Hematopoietic multipotent progenitor cell treated with erythropoietin and hydrocortisone succinate and interleukin-3 and kit ligand, for 6 days (in vitro differentiated cells): ENCODE results near the gene SPAG17.
A peak's percentile ranks its signal among the peaks of the same experiment; 100 is the strongest.

ENCODE experiments used
- DNase-seq: peaks from one replicate; pipeline ENCODE4 v3.0.0-alpha.2; 2015

Gene SPAG17

DNA sequence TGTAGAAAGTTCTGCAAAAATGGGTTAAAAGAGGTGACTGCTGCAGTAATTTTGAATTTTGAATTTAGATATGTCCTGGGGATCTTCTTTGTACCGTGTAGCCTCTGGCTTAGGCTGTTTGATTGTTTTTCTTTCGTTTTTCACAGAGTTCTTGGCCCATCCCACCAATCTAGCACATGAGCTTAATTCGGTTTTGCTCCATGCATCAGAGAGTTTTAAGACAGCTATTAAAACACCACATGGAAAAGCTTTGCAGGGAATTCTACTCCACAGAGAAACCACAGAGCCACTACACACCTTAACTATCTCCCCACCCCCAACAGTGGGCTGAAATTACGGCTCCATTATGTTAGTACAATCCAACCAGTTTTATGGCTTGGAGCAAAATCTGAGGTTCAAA lies 25.5 kb downstream of the SPAG17 start:
- no peak for DNase-seq

DNA sequence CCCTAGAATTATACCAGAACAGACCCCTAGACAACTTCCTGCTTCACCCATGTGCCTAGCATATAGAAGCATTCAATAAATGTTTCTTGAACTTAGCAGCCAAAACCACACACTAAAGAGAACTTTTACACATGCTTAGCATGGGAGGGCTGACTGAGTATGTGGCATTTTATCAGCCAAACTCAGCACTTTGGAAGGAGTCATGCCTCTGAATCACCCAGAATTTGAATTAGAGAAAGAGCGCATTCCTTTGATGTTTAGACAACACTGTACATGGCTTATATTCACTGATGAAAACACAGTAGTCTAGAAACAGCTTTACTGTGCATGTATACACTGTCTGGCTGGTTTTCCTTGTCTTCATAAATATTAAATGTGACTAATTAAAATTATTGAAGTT lies 26.1 kb downstream of the SPAG17 start:
- DNase-seq = no peak

DNA sequence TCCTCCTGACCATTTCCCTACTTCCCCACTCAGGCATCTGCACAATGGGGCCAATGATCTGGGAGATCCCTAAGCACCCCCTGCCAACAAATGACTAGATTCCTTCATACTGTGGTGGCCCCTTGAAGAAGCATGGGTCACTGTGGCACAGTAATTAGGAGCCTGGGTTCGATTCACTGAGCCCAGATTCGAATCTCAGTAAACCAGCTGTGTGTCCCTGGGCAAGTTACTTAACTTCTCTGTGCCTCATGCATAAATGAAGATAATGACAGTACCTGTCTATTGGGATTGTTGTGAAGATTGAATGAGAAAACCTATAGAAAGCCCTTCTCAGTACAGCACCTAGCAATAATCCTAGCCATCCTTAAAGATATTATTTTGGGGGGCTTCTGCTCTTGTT lies 27.5 kb downstream of the SPAG17 start:
- DNase-seq = no peak

DNA sequence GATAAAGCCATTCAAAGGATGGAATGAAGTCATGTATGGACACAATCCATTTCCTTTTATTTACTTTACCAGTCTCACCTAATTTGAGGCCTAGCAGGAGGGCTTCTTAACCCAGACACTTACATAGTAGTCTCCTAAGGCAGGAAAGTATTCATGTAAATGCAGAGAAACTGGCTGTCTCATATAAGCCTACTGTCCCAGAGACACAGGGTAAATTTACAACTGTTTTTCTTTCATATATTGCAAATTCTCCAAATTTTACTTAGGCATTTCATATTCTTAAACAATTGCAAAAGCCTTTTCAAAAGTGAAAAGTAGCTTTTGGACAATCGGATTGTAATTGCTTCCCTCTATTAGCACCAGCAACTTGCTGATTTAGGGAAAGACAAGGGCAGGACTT lies 29.9 kb downstream of the SPAG17 start:
- no peak for DNase-seq

DNA sequence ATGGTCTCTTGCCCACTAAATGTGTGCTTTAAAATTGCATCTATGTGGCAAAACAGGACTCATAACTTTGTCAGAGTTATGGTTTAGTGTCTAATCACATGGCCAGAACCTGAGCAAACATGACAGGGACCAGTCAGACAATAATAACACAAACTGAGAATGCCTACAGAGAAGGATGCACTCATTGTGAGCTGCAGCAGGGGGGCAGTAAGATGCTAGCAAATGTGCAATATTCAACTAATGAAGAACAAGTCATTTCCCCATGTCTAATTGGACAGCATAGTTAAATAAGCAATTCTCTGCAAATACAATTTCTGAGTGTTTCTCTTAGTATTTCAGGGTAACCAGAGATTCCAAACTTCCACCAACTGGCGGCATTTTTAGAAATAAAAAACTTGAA lies 30.8 kb downstream of the SPAG17 start:
- peak; percentile 20 for DNase-seq

DNA sequence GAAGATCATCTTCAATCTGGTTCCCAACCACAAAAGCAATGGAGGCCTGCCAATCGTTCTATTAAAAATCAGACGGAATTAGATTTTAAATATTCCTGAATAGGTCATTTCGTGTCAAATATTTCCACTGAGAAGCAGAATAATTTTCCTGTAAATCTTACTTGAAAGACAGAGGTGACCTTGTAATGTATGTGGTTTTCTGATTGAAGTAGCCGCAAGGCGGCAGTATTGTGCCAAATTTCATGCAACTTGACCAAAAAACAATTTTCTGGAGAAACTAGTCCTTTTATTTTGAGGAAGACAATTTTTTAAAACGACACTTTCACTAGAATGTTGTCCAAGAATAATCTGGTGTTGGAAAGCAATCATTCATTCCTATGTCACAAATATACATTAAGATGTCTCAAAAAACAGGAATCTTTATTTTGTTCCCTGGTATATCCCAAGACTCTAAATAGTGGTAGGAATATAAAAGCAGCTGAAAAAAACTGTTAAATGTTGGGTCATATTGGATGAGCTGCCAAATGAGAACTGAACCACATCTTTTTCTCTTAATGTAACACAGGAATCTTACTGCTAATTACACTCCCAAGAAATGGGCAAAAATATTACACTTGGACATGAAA lies 33.6 kb downstream of the SPAG17 start:
- peak; percentile 69 for DNase-seq

DNA sequence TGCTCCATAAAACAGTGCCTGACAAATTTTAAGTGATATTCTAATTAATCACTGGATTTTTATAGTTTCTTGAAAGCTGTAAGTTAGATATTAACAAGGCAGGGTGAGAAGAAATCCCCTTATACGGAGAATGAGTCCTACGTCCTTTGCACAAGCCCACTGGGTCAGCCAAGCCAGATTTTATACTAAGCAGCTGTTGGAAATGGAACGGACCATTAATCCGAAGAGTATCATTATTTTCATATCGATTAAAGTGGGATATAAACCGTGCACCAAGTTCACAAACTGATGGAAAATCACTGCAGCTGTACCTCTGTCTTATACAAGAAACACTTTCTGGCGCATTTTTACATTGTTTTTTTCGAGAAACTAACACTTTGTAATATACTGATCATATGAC lies 35.2 kb downstream of the SPAG17 start:
- no peak for DNase-seq

DNA sequence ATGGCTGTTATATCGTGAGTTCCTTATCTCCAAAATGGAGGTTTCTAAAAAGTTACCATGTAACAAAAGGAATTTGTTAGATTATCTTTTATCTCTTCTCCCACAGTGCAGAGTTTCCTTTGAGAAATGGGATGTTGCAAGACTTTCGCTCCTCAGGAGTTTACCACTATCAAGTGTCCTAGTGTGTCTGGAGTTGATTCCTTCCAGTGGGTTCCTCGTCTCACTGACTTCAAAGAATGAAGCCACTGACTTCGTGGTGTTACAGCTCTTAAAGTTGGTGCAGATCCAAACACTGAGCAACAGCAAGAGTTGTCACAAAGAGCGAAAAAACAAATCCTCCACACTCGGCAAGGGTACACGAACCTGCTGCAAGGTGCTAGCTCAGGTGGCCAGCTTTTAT lies 37.0 kb downstream of the SPAG17 start:
- DNase-seq = no peak

DNA sequence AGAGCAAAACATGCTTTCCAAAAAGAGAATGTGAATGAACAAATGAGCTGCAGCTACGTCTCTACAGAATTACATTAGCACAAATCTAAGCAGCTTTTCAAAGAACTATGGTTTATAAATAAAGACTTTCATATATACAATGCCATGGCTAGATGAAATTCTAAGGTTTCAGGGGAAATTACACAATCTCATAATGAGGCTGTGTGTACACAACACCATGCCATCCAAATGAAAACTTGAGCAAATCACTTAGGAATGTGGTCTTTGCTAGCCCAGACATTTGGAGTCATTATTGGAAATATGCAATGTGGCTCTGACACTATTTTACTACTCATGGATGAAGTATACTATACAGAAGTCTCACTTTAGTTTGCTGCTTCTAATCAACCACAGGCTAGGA lies 37.5 kb downstream of the SPAG17 start:
- DNase-seq = no peak

DNA sequence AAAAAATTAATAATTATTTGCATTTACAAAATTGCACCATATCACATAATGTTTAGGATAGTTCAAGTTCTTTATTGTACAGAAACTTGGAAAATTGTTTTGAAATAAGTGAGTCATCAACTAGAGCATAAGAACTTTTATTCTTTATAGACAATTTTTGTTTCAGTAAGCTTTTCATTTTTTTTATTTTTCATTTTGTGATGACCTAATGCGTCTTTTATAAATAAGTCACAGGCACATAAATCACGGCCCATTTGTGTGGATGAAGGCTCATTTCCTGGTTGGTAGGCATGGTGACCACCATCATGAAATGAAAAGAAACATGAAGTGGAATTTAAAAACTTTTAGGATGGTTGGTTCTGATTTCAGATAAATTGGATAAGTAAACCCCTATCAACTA lies 39.3 kb downstream of the SPAG17 start:
- DNase-seq = no peak

DNA sequence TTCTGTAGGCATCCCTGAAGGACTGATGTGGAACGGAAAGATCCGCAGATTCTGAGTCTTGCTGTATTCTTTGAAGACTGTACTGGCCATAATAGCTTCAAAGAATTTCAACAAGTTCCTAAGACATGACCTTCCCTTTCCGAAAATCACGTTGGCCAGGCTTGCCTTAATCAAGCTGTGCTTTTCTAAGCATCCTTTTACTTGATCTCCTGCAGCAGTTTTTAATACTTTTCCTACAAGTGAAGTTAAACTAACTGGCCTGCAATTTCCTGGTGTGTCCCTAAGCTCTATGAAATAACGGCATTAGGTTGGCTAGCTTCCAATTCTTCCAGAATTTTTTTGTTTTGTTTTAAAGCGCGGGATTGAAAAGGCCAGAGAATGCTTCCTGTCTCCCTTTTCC lies 40.3 kb downstream of the SPAG17 start:
- no peak for DNase-seq

DNA sequence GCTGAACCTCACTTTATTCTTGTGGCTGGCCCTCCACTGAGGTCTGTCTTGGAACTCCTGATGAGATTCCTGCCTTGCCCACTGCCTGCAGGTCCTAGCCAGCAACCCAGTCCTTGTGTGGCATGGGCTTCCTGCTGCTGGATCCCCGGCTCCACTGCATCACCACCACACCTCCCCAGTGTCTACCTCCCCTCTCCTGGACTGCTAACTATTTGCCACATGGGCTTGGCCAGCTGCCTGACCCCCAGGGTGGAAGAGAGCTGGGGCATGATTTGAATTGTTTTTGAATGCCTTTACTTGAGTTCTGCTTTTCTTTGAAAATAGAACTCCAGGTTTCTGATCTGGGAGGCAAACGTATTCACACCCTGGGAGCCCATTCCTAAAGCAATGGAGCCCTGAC lies 41.2 kb downstream of the SPAG17 start:
- no peak for DNase-seq

DNA sequence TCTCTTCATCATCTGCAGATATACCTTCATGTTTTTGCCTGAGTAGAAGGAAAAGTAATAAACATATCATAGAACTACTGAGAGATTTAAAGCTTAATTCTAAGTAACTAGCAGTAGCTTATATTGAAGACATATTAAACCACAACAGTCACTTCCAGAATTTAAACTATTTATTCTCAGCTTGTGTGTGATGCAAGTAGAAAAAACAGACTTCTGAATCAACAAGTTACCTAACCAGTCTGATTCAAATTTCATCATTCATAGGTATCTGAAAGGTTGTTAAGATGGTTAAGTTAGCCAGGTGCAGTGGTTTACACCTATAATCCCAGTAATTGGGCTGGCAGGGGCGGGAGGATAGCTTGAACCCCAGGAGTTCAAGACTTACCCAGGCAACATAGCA lies 41.9 kb downstream of the SPAG17 start:
- no peak for DNase-seq

DNA sequence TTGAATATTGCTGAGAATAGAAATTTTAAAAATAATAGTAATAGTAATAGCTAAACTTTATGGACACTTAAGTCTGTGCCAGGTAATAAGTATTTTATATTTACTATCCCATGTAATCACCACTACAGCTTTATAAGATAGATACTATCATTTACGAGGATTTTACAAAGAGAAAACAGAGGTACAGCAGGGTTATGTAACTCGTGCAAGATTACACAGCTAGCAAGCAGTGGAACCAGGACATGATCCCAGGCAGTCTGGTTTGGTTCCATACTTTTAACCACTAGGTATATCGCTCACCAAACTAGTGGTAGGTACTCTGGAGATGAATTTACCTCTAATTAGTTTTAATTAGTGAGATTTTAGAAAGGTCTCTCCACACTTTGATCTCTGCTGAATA lies 42.5 kb downstream of the SPAG17 start:
- DNase-seq = no peak

DNA sequence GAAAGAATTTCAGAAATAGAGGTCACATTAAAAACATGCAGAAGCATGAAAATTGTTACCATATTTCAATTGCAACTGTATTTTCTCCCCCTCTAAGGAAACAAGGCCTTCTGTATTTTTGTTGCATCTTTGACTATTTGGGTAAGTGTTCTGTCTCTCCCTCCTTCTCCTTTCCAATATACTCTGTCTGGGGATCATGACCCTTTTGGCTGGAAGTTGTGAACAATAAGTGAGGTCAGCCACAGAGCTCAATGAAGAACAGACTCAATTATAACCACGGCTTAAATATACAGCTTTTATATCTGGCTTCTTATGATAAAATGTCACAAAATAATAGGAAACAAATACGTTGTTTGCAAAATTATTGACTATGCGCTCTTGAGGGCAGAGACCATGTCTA lies 47.1 kb downstream of the SPAG17 start:
- no peak for DNase-seq

DNA sequence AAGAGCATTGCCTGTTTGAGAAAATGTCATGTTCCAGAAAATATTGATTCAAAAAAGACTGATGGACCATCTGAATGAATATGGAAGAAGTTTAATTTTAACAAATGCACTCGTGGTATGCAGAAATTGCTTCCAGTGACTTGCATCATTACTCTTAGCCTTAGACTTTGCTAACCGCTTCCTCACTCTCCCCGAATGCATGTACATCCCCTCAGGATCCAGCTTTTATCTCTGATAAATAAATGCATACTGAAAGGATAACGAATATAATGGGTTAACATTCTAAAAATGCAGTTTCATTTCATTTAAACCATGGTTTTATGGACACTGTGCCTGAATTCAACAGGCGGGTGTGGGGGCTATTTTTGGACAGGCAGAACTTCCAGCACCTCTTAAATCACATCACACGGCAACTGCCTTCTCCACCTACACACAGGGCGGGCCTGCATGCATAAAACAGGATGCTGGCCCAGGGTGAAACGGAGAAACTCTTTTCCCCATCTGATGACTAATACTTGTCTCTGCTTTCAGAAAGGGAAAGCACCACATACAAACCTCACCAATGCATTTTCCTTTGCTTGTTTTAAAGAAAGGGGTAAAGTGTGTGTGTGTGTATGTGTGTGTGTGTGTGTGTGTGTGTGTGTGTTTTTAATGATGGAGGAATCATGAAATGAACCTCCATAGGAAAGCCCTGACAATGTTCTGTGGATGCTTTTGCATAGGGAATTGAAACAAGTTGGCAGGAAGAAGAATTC lies 48.7 kb downstream of the SPAG17 start:
- no peak for DNase-seq

DNA sequence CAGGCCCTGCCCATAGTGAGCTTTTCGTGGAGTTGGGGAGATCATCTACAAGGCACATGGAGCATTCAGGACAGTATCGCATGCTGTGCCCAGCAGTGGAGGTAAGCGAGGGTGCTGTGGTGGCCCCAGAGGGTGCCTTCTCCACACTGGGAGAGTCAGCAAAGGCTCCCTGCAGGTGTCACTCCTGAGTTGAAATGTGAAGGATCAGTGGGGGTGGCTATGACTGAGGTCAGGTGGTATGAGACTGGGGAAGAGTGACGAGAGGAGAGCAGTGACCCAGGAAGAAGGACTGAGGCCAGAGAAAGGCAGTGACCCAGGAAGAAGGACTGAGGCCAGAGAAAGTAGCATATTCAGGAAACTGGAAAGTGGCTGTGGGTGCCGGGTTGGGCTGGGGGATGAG lies 53.0 kb downstream of the SPAG17 start:
- DNase-seq = no peak

DNA sequence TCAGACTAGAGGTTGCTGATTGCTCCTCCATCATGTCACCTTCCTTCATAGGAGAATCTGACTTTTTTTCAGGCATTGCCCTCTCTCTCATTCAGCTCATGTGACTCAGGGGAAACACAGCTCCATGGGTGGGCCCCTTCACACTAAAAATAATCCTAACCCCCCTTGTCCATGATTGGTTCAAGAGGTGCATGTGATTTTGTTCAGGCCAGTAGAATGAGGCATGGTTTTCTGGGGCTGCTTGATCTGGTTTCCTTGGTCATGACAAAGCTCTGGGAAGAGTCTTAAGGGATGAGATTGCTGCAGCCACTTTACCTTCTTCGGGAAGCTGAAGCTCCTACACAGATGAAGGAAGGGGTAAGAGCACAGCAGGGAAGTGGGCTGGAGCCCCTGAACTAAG lies 56.3 kb downstream of the SPAG17 start:
- no peak for DNase-seq

DNA sequence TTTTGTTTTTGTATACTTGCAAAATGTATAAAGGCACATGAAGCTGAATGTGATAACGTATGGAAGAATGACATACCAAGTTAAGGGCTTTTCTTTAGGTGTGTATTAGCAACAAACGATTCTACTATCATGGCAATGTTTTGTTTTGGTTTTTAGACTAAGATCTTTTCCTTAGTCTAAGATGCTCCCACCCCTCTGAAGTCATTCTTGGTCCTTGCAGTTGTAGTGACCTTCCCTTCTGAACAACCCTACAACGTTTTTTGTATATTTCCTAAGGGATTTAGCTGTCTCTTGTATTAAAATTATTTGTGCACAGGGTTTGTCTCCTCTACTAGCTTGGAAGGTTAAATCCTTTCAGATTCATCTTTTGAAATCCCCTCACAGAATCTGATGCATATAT lies 61.0 kb downstream of the SPAG17 start:
- no peak for DNase-seq

DNA sequence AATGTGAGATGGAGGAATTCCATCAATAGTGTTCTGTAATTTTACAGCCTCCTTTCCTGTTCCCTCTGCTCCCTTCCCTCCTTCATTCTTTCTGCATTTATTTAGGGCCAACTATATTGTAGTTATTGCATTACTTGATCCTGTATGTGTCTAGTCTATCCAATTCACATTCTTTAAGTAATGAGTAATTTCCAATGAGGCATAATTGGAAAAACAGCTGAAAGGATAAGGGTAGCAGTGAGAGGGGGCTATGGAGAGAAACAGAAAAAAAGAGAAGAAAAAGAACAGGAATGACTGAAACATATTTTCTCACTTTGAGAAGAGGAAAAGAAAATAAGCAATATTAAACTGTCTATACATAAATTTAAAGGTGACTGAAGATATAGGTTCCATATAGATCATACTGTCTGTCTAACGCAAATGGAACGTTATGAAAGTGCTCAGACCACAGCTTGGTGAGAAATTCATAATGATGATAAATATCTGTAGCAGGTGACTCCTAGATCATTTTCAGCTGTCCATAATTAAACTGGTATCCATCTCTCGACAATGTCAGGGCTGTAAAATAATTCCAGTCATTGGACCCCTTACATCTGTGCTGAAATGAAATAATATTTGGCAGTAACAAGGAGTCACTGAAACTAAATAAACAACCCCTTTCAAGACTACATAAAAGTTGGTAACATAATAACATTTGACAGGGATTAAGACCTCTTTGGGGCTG lies 61.8 kb downstream of the SPAG17 start:
- no peak for DNase-seq

DNA sequence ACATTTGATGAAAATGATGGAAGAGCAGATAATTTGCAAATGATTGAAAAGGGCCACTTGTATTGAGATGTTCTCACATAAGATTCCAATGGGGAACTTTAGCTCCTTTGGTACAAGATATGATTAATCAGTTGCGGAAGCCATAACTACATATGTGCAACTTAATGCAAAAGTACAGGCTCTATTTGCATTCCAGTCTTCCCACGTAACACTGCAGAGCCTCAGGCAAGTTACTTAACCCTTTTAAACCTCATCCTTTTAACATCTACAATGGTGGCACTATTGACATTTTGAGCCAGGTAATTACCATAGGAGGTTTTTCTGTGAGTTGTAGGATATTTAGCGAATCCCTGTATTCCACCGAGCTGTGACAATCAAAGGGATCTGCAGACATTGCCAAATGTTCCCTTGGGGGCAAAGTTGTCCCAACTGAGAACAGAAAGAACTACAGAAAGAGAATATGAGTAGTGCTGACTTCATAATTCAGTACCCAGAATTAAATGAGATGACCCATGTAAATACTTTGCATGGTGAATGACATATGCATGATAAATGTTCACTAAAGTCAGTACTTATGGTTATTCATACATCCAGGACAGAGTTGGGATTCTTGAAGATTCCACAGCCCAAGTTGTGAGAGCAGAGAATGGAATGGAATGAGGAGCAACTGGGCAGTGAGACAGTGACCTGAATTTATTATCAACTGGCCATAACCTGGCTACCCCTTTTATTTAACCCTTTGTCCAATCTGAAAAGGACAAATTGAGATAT lies 62.6 kb downstream of the SPAG17 start:
- DNase-seq = no peak

DNA sequence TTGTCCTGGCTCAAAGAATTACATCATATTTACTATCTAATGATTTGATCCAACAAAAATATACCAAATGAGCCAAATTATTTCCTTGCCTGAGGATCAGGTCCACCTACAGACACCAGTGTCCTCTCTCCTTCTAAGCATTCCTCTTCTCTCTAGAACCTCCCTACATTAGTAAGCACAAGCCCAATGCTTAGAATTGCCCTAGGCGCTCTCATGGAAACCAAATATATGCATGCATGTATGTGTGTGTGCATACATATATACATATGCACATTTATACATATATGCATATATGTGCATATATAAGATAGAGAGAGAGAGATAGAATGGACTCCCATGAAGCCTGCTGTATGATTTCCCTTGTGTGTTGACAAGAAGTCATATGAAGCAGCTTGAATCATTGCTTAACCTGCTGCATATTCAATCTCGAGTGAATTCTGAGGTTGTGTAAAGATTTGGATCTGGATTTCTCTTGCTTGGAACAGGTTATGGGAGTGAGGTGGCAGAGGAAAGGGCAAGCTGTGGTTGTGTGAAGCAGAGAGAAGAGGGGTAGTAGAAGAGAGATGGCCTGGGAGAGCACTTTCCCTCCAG lies 66.1 kb downstream of the SPAG17 start:
- DNase-seq = no peak

DNA sequence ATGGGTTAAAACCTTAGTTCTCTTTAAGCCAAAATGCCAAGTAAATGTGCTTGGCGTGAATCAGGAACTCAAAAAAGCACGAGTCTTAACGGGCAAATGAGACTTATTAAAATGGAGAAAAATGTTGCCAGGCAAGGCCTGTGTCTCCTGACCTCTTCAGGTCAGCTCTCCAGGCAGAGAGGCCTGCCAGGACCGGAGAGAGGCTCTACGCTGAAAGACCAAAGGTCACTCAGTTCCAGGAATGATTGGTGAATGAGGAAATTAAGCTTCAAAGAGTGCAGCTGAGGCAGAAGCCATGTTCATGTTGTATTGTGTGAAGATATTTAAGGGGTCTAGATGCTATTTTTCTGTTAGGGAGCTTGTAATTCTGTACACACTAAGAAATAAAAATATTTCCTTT lies 66.6 kb downstream of the SPAG17 start:
- no peak for DNase-seq
